Measurements from ENCODE around the gene ZBED3.

DNA sequence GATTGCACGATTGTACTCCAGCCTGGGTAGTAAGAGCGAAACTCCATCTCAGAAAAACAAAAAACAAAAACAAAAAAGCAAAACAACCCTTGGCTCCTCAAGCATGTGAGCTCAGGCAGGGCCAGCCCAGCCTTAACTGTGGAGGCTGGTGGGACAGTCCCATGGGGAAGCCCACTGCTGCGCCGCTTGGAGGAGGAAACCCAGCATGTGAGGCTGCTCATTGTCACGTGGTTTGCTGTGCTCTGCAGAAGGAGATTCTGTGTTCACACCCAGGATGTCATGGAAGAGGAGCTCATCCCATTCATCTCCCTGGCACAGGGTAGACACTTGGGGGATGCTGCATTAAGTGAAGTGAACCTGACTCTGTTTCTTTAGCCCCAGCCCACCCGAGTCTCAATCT, 4.0 kb downstream of the ZBED3 start:
- TF ChIP-seq ELF4 (IDR thresholded peaks at IDR 0.05) = no peak
- TF ChIP-seq L3MBTL2 (conservative IDR thresholded peaks at IDR 0.05) = no peak
- no peak for TF ChIP-seq SUZ12 (IDR thresholded peaks at IDR 0.05)
- no peak for TF ChIP-seq CTBP1 (IDR thresholded peaks at IDR 0.05; ENCODE audit: borderline replicate concordance)
- no peak for TF ChIP-seq SP1 (IDR thresholded peaks at IDR 0.05)
- TF ChIP-seq ZNF384 (IDR thresholded peaks at IDR 0.05) = no peak
- TF ChIP-seq FOXA1 (IDR thresholded peaks at IDR 0.05) = no peak
- TF ChIP-seq BHLHE40 (IDR thresholded peaks at IDR 0.05; ENCODE audit: borderline replicate concordance) = no peak
- TF ChIP-seq, protein P1, sequence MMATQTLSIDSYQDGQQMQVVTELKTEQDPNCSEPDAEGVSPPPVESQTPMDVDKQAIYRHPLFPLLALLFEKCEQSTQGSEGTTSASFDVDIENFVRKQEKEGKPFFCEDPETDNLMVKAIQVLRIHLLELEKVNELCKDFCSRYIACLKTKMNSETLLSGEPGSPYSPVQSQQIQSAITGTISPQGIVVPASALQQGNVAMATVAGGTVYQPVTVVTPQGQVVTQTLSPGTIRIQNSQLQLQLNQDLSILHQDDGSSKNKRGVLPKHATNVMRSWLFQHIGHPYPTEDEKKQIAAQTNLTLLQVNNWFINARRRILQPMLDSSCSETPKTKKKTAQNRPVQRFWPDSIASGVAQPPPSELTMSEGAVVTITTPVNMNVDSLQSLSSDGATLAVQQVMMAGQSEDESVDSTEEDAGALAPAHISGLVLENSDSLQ (IDR thresholded peaks at IDR 0.05) = no peak
- TF ChIP-seq FOXM1 (IDR thresholded peaks at IDR 0.05; ENCODE audit: borderline replicate concordance) = no peak
- TF ChIP-seq TARDBP (IDR thresholded peaks at IDR 0.05) = no peak
- no peak for TF ChIP-seq NFRKB (IDR thresholded peaks at IDR 0.05)
- no peak for TF ChIP-seq ARNT (IDR thresholded peaks at IDR 0.05)

Data from HEK293T (cell line).